Measurements from ENCODE around the gene SARS1.

SARS1 gene

DNA sequence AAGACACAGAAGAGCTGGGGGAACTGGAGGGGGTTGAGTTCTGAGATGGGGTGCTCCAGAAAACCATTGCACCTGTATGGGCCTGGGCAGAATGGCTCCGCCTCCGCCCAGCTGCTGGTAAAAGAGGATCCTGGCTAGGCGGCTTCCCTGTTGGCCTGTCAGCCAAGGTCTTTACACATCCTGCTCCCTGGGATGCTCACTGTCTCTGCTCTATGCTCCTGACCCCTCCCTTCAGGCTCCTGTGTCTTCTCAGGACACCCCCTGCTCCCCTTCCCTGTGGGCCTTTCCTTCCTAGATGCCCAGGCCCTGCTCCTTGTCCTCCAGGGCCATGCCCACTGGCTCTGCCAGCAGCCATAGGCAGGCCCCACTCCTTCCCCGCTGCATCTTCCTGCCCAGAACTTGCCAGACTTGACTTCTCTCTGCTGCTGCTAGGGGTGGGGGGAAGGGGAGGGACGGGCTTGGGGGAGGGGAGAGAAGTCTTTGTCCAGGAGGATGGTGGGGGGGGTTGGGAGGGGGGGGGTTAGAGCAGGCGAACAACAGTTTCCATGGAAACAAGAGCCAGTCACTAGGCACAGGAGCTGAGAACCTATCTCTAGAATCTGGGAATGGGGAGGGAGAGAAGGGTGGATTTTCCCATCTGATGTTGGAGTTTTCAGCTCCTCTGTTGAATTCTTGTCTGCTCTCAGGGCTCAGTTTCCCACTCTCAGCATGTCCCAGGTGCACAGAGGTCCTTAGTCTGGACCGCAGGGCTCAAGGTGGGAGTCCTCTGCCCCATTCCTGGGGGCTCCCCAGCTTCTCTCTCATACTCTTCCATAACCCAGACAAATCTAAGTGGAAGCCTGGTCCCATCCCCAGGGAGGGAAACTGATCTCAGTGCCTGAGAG lies 46.2 kb downstream of the SARS1 start:
- peak in 2 of 56 donors; percentile 20 to 32 for DNase-seq

DNA sequence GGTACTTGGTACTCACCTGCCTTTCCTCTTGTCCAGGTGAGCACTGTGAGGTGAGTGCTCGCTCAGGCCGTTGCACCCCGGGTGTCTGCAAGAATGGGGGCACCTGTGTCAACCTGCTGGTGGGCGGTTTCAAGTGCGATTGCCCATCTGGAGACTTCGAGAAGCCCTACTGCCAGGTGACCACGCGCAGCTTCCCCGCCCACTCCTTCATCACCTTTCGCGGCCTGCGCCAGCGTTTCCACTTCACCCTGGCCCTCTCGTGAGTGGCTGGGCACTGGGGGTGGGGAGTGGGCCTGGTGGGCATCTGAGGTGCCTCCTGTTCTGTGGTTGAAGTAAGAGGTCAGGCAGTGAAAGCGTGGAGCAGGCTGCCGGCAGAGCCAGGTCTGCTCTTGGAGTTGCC lies 47.3 kb downstream of the SARS1 start:
- no peak for DNase-seq

DNA sequence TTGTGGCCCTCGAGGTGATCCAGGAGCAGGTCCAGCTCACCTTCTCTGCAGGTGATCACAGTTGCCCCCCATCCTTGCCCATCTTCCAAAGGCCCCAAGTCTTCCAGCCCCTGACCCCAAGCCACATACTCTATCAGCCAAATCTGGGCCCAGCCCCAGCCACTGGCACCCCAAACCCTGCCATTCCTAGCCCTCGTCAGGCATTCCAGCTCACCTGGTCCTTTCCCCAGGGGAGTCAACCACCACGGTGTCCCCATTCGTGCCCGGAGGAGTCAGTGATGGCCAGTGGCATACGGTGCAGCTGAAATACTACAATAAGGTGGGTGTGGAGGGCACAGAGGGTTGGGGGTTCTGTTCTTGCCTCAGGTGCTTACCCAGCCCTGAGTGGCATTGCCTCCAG lies 47.9 kb downstream of the SARS1 start:
- no peak for DNase-seq

DNA sequence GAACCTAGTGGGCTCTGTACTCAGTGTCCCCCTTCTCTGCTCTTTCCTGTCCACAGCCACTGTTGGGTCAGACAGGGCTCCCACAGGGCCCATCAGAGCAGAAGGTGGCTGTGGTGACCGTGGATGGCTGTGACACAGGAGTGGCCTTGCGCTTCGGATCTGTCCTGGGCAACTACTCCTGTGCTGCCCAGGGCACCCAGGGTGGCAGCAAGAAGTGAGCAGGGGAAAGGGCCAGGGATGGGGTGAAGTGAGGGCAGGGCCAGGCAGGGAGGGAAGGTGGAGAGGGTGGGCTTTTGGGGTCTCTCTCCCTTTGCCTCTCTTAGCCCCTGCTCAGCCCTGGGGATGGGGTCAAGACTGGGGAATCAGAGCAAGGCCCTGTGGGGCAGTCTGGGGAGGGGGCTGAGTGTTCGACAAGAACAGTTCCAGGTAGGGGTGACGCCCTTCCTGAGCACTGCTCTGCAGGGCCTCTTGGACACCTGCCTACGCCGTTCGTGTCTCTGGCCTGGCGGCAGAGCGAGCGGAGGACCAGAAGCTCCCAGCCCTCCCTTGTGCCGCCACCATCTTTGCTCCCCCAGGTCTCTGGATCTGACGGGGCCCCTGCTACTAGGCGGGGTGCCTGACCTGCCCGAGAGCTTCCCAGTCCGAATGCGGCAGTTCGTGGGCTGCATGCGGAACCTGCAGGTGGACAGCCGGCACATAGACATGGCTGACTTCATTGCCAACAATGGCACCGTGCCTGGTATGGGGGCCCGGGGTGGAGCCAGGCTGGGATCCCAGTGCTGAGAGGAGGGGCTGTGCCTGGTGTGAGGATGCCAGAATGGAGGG lies 48.7 kb downstream of the SARS1 start:
- no peak for DNase-seq

DNA sequence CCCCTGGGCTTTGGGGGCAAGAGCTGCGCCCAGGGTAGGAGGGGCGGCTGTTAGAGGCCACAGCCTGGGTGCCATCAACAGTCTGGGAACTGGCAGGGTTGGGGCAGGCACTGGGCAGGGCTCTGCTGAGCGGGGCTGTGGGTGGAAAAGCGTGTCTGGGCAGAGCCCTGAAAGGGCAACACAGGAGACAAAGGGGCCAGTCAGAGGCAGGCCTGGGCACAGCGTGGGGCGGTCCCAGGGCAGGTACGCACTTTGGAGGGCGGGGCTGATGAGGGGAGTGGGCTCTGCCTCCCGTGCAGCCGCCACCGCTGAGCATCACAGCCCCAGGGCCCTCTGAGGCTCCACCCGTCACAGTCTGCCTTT lies 49.5 kb downstream of the SARS1 start:
- DNase-seq = peak in 2 of 56 donors; percentile 52 to 72

DNA sequence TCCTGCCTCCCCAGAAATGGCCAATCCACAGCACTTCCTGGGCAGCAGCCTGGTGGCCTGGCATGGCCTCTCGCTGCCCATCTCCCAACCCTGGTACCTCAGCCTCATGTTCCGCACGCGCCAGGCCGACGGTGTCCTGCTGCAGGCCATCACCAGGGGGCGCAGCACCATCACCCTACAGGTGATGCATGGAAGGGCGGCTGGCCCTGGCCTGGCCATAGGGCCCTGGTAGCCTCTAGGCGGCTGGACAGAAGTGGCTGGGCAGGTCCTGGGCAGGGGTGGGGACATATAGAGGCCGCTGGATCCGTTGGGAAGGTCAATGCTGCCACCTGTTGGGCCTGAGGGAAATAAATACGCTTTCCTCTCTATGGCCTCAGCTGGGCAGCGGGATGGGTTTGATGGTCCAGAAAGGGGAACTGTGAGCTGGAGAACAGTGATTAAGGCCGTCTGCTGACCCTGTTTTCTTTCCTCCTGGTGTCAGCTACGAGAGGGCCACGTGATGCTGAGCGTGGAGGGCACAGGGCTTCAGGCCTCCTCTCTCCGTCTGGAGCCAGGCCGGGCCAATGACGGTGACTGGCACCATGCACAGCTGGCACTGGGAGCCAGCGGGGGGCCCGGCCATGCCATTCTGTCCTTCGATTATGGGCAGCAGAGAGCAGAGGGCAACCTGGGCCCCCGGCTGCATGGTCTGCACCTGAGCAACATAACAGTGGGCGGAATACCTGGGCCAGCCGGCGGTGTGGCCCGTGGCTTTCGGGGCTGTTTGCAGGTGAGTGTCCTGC lies 50.1 kb downstream of the SARS1 start:
- DNase-seq = peak in 53 of 56 donors; percentile 36 to 89 (median 78)

DNA sequence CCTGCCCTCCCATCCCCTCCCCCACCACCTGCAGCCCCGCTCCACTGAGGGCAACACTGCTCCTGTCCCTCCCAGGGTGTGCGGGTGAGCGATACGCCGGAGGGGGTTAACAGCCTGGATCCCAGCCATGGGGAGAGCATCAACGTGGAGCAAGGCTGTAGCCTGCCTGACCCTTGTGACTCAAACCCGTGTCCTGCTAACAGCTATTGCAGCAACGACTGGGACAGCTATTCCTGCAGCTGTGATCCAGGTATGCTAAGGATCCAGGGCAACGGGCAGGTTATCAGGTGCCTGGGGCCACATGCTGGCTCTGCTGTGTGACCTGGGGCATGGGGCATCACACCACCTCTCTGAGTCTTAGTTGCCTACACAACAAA lies 50.6 kb downstream of the SARS1 start:
- DNase-seq = no peak

DNA sequence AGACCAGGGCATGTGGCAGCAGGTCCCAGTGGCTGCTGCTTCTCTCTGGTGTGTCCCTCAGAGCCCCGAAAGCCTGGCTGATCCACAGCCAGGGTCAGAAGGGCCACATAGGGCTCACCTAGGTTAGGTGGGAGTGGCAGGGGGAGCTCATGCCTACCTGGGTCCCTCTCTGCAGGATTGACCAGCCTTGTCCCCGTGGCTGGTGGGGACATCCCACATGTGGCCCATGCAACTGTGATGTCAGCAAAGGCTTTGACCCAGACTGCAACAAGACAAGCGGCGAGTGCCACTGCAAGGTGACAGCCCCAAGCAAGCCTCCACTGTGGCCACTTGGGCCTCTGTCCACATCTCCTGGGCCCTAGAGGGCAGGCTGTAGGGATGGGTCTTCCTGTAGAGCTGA lies 51.3 kb downstream of the SARS1 start:
- DNase-seq = no peak

DNA sequence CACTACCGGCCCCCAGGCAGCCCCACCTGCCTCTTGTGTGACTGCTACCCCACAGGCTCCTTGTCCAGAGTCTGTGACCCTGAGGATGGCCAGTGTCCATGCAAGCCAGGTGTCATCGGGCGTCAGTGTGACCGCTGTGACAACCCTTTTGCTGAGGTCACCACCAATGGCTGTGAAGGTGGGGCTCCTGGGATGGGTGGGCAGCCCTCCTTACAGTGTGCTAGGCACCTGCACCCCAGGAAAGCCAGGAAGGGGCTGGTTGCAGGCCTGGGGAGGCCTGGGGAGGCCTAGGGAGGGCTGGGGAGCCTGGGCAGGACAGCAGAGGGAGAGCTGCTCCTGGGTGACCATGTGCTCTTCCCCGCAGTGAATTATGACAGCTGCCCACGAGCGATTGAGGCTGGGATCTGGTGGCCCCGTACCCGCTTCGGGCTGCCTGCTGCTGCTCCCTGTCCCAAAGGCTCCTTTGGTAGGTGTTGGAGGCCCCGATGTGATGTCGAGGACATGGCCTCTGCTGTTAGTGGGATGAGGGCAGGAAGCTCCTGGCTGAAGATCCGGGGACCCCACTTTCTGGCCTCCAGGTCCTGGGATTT lies 52.1 kb downstream of the SARS1 start:
- DNase-seq = no peak

DNA sequence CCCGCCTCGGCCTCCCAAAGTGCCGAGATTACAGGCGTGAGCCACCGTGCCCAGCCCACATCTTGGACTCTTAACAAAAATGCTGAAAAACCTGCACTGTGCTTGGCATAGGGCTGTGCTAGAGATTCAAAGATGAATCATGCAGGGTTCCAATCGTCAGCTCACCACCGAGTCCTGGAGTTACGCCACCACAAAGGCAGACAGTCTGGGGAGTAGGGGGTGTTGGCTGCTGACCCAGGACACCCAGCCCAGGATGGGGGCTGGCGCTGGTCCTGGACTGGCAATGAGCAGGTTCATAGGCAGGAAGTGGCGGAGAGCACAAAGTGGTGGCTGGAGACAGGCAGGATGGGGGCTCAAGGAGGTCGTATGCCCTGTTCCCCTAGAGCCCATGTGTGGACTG lies 53.2 kb downstream of the SARS1 start:
- no peak for DNase-seq

DNA sequence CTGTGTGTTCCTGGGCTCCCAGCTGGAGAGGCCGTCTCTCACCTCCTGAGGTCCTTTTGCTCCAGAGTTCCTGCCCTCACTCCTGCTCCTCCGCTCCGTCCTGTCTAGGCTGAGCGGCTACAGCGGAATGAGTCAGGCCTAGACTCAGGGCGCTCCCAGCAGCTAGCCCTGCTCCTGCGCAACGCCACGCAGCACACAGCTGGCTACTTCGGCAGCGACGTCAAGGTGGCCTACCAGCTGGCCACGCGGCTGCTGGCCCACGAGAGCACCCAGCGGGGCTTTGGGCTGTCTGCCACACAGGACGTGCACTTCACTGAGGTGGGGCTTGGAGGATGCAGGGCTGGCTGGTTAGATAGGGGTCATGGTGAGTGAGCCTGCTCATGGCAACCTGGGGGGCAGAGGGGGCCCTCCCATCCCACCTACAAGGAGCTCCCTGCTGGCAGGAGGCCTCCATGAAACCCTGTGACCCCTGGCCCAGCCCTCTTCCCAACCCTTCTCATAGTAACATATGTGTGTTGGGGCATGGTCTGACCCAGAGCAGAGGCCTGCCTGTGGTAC lies 54.1 kb downstream of the SARS1 start:
- no peak for DNase-seq

DNA sequence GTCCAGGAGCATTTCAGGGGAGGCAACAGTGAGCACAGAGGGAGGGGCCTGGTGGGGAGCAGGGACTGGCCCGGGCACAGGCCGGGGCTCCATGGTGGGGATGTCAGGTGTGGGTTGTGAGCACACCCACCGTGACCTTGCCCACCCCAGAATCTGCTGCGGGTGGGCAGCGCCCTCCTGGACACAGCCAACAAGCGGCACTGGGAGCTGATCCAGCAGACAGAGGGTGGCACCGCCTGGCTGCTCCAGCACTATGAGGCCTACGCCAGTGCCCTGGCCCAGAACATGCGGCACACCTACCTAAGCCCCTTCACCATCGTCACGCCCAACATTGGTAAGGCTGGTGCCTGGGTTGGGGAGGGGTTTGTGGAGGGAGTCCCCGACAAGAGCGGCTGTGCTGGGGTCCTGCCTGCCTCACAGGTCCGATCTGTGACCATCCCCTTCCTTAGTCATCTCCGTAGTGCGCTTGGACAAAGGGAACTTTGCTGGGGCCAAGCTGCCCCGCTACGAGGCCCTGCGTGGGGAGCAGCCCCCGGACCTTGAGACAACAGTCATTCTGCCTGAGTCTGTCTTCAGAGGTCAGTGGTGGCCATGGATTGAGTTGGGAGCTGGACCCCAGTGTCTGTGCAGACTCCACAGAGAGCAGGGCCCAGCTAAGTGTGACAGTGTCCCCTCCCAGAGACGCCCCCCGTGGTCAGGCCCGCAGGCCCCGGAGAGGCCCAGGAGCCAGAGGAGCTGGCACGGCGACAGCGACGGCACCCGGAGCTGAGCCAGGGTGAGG lies 54.9 kb downstream of the SARS1 start:
- DNase-seq = peak in 5 of 56 donors; percentile 29 to 49 (median 36)

DNA sequence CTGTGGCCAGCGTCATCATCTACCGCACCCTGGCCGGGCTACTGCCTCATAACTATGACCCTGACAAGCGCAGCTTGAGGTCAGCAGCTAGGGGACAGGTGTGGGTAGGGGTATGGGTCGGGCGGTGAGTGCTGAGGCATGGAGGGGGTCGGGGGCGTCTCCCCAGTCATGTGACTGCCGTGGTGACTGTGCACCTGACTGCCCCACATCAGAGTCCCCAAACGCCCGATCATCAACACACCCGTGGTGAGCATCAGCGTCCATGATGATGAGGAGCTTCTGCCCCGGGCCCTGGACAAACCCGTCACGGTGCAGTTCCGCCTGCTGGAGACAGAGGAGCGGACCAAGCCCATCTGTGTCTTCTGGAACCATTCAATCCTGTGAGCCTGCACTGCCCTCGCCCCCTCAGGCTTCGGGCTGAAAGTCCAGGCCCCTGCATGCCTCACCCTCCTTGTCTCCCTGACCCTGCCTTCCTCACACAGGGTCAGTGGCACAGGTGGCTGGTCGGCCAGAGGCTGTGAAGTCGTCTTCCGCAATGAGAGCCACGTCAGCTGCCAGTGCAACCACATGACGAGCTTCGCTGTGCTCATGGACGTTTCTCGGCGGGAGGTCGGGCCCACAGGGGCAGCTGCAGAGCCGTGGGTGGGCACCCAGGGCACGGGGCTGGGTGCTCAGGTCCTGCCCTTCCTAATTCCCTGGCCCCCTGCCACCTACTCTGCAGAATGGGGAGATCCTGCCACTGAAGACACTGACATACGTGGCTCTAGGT lies 55.7 kb downstream of the SARS1 start:
- no peak for DNase-seq

DNA sequence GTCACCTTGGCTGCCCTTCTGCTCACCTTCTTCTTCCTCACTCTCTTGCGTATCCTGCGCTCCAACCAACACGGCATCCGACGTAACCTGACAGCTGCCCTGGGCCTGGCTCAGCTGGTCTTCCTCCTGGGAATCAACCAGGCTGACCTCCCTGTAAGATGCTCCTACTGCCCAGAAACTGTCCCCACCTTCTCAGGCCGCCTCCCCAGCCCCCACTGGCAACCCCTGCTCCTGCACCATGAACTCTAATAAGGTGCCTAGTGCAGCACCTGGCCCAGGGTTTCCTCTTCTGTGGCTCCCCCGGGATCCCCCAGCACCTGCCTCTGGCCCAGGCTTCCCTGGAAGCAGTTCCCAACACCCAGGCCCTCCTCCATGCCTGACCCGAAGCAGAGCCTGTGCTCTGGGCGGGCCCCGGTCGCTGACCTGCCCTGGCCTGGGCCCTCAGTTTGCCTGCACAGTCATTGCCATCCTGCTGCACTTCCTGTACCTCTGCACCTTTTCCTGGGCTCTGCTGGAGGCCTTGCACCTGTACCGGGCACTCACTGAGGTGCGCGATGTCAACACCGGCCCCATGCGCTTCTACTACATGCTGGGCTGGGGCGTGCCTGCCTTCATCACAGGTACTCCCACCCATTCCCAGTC lies 56.4 kb downstream of the SARS1 start:
- DNase-seq = no peak

DNA sequence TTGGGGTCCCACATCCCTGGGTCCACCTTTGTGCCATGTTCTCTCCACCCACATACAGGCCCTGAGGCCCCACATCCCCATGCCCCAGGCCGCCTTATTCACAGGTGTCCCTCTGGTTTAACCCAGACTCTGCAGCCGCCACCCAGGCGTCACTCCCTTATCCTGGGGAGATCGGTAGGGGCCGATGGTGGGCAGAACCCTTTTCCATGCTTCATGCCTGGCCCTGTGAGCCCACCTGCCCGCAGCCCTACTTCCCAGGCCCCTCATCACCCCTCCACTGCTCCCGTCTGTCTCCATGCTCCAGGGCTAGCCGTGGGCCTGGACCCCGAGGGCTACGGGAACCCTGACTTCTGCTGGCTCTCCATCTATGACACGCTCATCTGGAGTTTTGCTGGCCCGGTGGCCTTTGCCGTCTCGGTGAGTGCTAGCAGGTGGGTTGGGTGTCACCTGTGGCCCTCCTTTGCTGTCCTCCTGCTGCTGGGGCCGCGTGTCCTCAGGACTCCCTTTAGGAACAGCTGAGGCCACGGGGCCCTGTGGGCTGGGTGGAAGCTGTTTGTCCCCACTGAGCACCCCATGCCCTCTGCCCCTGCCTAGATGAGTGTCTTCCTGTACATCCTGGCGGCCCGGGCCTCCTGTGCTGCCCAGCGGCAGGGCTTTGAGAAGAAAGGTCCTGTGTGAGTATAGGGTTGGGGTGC lies 57.1 kb downstream of the SARS1 start:
- no peak for DNase-seq

DNA sequence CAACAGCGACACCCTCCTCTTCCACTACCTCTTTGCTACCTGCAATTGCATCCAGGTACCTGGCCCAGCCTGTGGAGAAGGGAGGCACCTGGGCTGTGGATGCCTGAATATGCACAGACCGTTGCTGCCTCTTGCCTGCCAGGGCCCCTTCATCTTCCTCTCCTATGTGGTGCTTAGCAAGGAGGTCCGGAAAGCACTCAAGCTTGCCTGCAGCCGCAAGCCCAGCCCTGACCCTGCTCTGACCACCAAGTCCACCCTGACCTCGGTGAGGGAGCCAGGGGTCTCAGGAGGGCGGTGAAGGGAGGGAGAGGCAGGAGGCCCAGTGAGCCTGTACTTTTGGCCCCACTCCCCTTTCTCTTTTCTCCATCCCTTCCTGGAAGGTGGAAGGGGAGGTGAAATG lies 57.7 kb downstream of the SARS1 start:
- DNase-seq = no peak

DNA sequence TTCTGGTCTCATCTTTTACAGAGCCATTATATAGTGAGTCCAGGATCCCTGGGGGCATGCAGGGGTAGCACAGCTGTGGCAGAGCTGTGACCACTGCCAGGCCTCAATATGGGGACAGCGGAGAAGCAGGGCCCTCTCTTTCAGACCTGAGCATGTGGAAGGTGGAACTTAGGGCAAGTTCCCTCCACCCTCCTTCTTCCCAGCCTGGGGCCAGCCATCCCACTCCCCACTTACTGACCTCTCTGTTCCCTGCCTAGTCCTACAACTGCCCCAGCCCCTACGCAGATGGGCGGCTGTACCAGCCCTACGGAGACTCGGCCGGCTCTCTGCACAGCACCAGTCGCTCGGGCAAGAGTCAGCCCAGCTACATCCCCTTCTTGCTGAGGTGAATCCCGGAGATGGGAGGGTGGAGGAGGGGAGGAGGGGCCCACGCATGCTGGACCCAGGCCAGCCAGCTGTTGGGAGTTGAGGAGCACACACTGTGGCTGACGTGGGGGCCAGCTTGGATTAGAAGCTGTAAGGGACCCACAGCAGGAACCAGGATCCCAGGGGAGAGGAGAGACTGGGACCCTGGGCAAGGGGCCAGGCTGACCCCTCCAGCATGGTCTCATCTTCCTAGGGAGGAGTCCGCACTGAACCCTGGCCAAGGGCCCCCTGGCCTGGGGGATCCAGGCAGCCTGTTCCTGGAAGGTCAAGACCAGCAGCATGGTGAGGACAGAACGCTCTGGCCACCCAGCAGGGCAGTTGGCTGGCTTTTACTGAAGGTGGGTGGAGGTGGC lies 58.5 kb downstream of the SARS1 start:
- no peak for DNase-seq

All from nucleus accumbens (tissue), 56 donors.